ENCODE data around the gene ARHGAP29. TPM values are rescaled to one million over a fixed set of nuclear protein-coding genes. Genes with fewer than 3 reads are reported as not detected.

The ARHGAP29 gene
- total and polyA plus RNA-seq, 8 donors, result 42.3 to 66.8 (median 62.1) TPM

- Histone ChIP-seq H3K27me3 (no peaks in the 10 kb centered on the region), H3K9me3 (no peaks in the 10 kb centered on the region), H3K4me1 (peaks cover 0 to 5% of the 10 kb centered on the region in 2 donors), H3K36me3 (peaks cover 0 to 33% of the 10 kb centered on the region in 2 donors), H3K4me3 (no peak overlapping the region), H3K27ac (peak overlapping the region in 1 of 2 donors; percentile 5)
- ATAC-seq (no peak), DNase-seq (no peak)
- no peak for TF ChIP-seq CTCF (IDR thresholded peaks at IDR 0.05)
- intact Hi-C loops (cut with DNase I), result no loop called here
These were observed 31.7 kb downstream of the ARHGAP29 start for GRCh38 chr1:94205639-94206038.

DNA sequence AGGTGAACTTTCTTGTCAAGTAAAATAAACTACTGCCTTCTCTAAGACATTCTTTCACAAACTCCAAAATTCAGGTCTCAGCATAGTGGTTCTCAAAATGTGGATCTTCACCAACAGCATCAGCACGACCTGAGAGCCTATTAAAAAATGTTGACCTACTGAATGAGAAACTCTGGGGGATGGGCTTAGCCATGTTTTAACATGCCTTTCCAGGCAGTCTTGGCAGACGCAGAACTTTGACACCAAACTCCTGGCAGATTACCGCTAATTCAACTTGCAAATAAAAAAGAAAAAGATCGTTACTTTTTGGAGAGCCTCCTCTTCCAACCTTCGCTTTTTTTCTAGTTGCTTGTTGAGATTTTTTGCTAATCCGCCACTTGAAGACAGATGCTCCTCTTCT, 35.1 kb downstream of the ARHGAP29 start:
- no peaks in the 10 kb centered on the region for H3K9me3 ChIP-seq
- ATAC-seq (no peak), DNase-seq (no peak)
- peaks cover 0 to 35% of the 10 kb centered on the region in 2 donors for H3K36me3 ChIP-seq
- no peak overlapping the region for H3K27ac ChIP-seq
- no peaks in the 10 kb centered on the region for H3K27me3 ChIP-seq
- intact Hi-C loops (cut with DNase I), result no loop called here
- H3K4me3 ChIP-seq, result no peak overlapping the region
- no peak for TF ChIP-seq CTCF (IDR thresholded peaks at IDR 0.05)
- H3K4me1 ChIP-seq, result peaks cover 0 to under 1% of the 10 kb centered on the region in 2 donors

DNA sequence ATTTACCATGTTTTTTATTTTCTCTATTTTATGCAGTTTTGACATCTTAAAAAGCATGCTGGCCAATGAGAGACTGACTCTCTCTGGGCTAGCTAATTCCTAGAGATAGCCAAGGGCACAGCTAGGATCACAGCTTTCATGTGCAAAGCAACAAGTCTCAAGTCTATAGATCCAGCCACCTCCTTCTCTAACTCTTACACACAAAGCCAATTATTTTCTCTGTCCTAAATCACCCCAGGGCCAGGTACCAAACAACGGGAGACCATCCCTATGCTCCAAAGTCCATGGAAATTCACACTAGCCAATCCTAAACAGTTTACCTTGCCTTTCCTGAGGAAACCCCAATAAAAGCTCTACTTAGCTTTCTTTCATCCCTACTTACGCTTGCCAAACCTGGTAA, 38.0 kb downstream of the ARHGAP29 start:
- no peaks in the 10 kb centered on the region for H3K9me3 ChIP-seq
- DNase-seq (no peak), ATAC-seq (no peak)
- H3K27me3 ChIP-seq, result no peaks in the 10 kb centered on the region
- H3K36me3 ChIP-seq, result peaks cover 0 to 34% of the 10 kb centered on the region in 2 donors
- no peak overlapping the region for H3K4me3 ChIP-seq
- no peak overlapping the region for H3K27ac ChIP-seq
- no peak for TF ChIP-seq CTCF (IDR thresholded peaks at IDR 0.05)
- H3K4me1 ChIP-seq, result no peaks in the 10 kb centered on the region
- intact Hi-C loops (cut with DNase I), result no loop called here

DNA sequence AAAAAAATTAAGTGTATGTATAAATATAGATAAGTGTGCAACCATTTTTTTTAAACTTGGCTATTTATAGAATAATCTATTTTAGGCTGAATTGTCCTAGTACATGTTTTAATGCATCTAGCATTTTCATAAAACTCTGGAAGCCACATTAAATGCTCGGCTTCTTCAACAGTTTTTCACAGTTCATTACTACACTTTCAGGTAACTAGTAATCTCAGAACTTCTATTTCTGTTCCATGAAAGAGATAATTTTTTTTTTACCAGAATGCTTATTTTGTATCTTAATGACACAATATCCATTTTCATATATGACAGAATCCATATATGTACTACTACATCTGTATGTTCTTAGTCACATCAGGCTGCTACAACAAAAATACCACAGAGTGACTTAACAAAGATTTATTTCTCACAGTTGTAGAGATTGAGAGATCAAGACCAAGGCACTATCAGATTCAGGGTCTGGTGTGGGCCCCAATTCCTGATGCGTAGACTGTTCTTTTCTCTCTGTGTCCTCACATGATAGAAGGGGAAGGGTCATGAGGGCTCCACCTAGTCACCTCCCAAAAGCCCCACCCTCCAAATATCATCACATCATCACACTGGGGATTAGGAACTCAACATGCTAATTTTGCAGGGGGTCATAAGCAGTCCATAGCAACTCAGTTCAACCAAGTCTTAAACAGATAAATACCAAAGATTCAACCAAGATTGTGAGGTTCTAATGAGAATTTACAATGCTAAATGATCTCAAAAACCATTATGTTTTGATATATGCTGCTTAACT, 43.1 kb downstream of the ARHGAP29 start:
- no peak for ATAC-seq
- no peak for DNase-seq
- H3K36me3 ChIP-seq, result no peaks in the 10 kb centered on the region
- H3K9me3 ChIP-seq, result no peaks in the 10 kb centered on the region
- intact Hi-C loops (cut with DNase I), result no loop called here
- no peaks in the 10 kb centered on the region for H3K27me3 ChIP-seq
- TF ChIP-seq CTCF (IDR thresholded peaks at IDR 0.05), result no peak
- H3K4me1 ChIP-seq, result no peaks in the 10 kb centered on the region
- no peak overlapping the region for H3K27ac ChIP-seq
- H3K4me3 ChIP-seq, result no peak overlapping the region

- DNase-seq, result no peak
- no peak overlapping the region for H3K4me3 ChIP-seq
- ATAC-seq, result no peak
- no peak for TF ChIP-seq CTCF (IDR thresholded peaks at IDR 0.05)
- intact Hi-C loops (cut with DNase I), result no loop called here
- peak overlapping the region in 1 of 2 donors; percentile 10 for H3K27ac ChIP-seq
- H3K4me1 ChIP-seq, result no peaks in the 10 kb centered on the region
- no peaks in the 10 kb centered on the region for H3K27me3 ChIP-seq
- H3K36me3 ChIP-seq, result no peaks in the 10 kb centered on the region
- H3K9me3 ChIP-seq, result no peaks in the 10 kb centered on the region
These were observed 44.3 kb downstream of the ARHGAP29 start for GRCh38 chr1:94193128-94193527.

Data from left lung (tissue), 10 donors.